GM12878 (cell line): ENCODE results near the gene MRPS5. TPM values are rescaled to one million over a fixed set of nuclear protein-coding genes. Genes with fewer than 3 reads are reported as not detected.

ENCODE experiments used
- ATAC-seq: fragments of 200-7000 bp; cut with Tn5 transposase; 3 replicates; pipeline ENCODE4 v1.9.1; 2020; ENCODE audit warnings: mild to moderate bottlenecking, moderate library complexity
- BruUV-seq: library from RNA; stranded (reverse); fragments of 400-500 nt; replicated peaks from 2 replicates; lab custom pipeline; 2021; lab: Mats Ljungman, UMichigan
- CTCF ChIA-PET: fragments of 300-600 bp; sonication (Branson Sonifier 250); formaldehyde crosslinking; extraction: SDS; loops from one replicate; lab custom pipeline; 2021; ENCODE audit warnings: inconsistent platforms; lab: Yijun Ruan, JAX
- POLR2A ChIA-PET: fragments of 350-600 bp; formaldehyde crosslinking; extraction: SDS; loops from one replicate; lab custom pipeline; 2021; ENCODE audit warnings: inconsistent platforms; lab: Charles Lee
- RAD21 ChIA-PET: fragments of 300-600 bp; sonication (Branson Sonifier 250); formaldehyde crosslinking; loops from one replicate; lab custom pipeline; 2023; ENCODE audit warnings: antibody characterized with exemption; ENCODE audit not compliant: unreplicated experiment; lab: Charles Lee
- SMC1A ChIA-PET: fragments of 300-600 bp; sonication (Branson Sonifier 250); formaldehyde crosslinking; loops from one replicate; lab custom pipeline; 2023; ENCODE audit not compliant: unreplicated experiment, uncharacterized antibody; lab: Charles Lee
- DNase-seq: peaks from one replicate; pipeline ENCODE4 v3.0.0-alpha.2; 2011; ENCODE audit warnings: low read depth, low spot score
- FAIRE-seq: peaks from 3 replicates; lab custom pipeline; 2011; peaks lifted over from hg19 to GRCh38; lab: Jason Lieb, UNC
- H2AFZ ChIP-seq: 2 replicates; pipeline ENCODE4 v1.6.0; 2011; ENCODE audit warnings: low read depth, low read length, control low read depth; ENCODE audit not compliant: control insufficient read depth
- H3K27ac ChIP-seq: 2 replicates; pipeline ENCODE4 v1.5.1; 2011; ENCODE audit warnings: control low read depth; ENCODE audit not compliant: control insufficient read depth, insufficient read depth
- H3K27me3 ChIP-seq, 2 experiments: replicated peaks in 1 of 2; 2 replicates each; pipeline versions ENCODE4 v1.6.0 to v1.6.1; 2011; ENCODE audit warnings: low read length in 1 of 2; ENCODE audit not compliant: control insufficient read depth in 2 of 2, insufficient read depth in 2 of 2
- H3K36me3 ChIP-seq, 2 experiments: 2 replicates each; pipeline ENCODE4 v1.5.1; 2011; ENCODE audit warnings: low read length in 1 of 2; ENCODE audit not compliant: control insufficient read depth in 2 of 2, insufficient read depth in 2 of 2
- H3K4me1 ChIP-seq: 2 replicates; pipeline ENCODE4 v1.6.1; 2011; ENCODE audit warnings: mild to moderate bottlenecking, low read length, moderate library complexity, mixed read lengths; ENCODE audit not compliant: control insufficient read depth, insufficient read depth
- H3K4me2 ChIP-seq: 2 replicates; pipeline ENCODE4 v1.6.0; 2011; ENCODE audit warnings: control low read depth; ENCODE audit not compliant: control insufficient read depth, insufficient read depth
- H3K4me3 ChIP-seq: fragments of 200-600 bp; sonication (generic); 2 replicates; pipeline ENCODE4 v1.5.1; 2016
- H3K79me2 ChIP-seq: 2 replicates; pipeline ENCODE4 v1.6.0; 2011; ENCODE audit warnings: low read length; ENCODE audit not compliant: control insufficient read depth, insufficient read depth
- H3K9ac ChIP-seq: 2 replicates; pipeline ENCODE4 v1.8.0; 2011; ENCODE audit warnings: low read length, control low read depth, mixed read lengths; ENCODE audit not compliant: control insufficient read depth, insufficient read depth
- H3K9me3 ChIP-seq: replicated peaks from 3 replicates; pipeline ENCODE4 v1.5.1; 2011; ENCODE audit warnings: mild to moderate bottlenecking, low read length; ENCODE audit not compliant: control insufficient read depth, insufficient read depth
- H4K20me1 ChIP-seq: 2 replicates; pipeline ENCODE4 v1.6.0; 2011; ENCODE audit not compliant: control insufficient read depth, insufficient read depth
- DPF2 ChIP-seq: fragments of 450-650 bp; IDR thresholded peaks from 2 replicates; pipeline ENCODE4 v1.6.1; 2017; ENCODE audit warnings: mild to moderate bottlenecking
- EED ChIP-seq: sonication (generic); IDR thresholded peaks from 2 replicates; pipeline ENCODE4 v1.6.1; 2016; ENCODE audit warnings: antibody characterized with exemption, low read depth
- EGR1 ChIP-seq, 2 experiments: IDR thresholded peaks; 1 replicate in 1 of 2; 2 replicates in 1 of 2; pipeline ENCODE4 v1.6.1; 2011 to 2012; ENCODE audit warnings: low read depth in 2 of 2, low read length in 2 of 2, borderline replicate concordance in 1 of 2, mild to moderate bottlenecking in 1 of 2, moderate library complexity in 1 of 2
- GATAD2B ChIP-seq: fragments of 450-650 bp; conservative IDR thresholded peaks from 2 replicates; pipeline ENCODE4 v1.6.1; 2017; ENCODE audit warnings: low read depth, mild to moderate bottlenecking, moderate library complexity
- HDAC6 ChIP-seq: fragments of 200-600 bp; sonication (generic); IDR thresholded peaks from one replicate; pipeline ENCODE4 v1.8.0; 2017; ENCODE audit warnings: antibody characterized with exemption; ENCODE audit not compliant: unreplicated experiment
- IKZF1 ChIP-seq: fragments of 450-650 bp; conservative IDR thresholded peaks from 2 replicates; pipeline ENCODE4 v1.6.1; 2017; ENCODE audit warnings: antibody characterized with exemption, mild to moderate bottlenecking
- LARP7 ChIP-seq: fragments of 450-650 bp; IDR thresholded peaks from 2 replicates; pipeline ENCODE4 v1.6.1; 2017; ENCODE audit warnings: mild to moderate bottlenecking
- MYB ChIP-seq: fragments of 150-350 bp; IDR thresholded peaks from 2 replicates; pipeline ENCODE4 v1.6.1; 2014; ENCODE audit warnings: mild to moderate bottlenecking, low read depth, low read length, borderline replicate concordance
- POLR2A ChIP-seq: IDR thresholded peaks from 2 replicates; pipeline ENCODE4 v1.6.1; 2011; ENCODE audit warnings: low read depth, mild to moderate bottlenecking, low read length
- RB1 ChIP-seq: fragments of 450-650 bp; formaldehyde crosslinking; IDR thresholded peaks from 2 replicates; pipeline ENCODE4 v1.6.1; 2017; ENCODE audit warnings: mild to moderate bottlenecking, borderline replicate concordance
- SP1 ChIP-seq: IDR thresholded peaks from one replicate; pipeline ENCODE4 v1.6.1; 2011; ENCODE audit warnings: low read depth, low read length
- USF1 ChIP-seq: IDR thresholded peaks from 2 replicates; pipeline ENCODE4 v1.6.1; 2011; ENCODE audit warnings: borderline replicate concordance, low read depth, mild to moderate bottlenecking, moderate library complexity, mixed read lengths, low read length; ENCODE audit not compliant: insufficient read depth; ENCODE audit errors: extremely low read length
- ZNF687 ChIP-seq: fragments of 450-650 bp; IDR thresholded peaks from 2 replicates; pipeline ENCODE4 v1.6.1; 2017; ENCODE audit warnings: mild to moderate bottlenecking, moderate library complexity
- WGBS: methylation state at CpG from one replicate; pipeline ENCODE4 v1.1.6; 2016; ENCODE audit warnings: low lambda C conversion rate; ENCODE audit not compliant: insufficient replicate concordance, insufficient coverage; ENCODE audit errors: missing lambda C conversion rate; 5-methylcytosine and 5-hydroxymethylcytosine counted together
- in situ Hi-C: fragments of 300-500 bp; cut with MboI; formaldehyde crosslinking; loops from 9 replicates; pipeline ENCODE4 v1.14.3; 2018; ENCODE audit warnings: mixed read lengths
- intact Hi-C: fragments of 100-400 bp; cut with micrococcal nuclease; formaldehyde crosslinking; loops from one replicate; pipeline ENCODE4 v1.14.2; 2022; ENCODE audit not compliant: unreplicated experiment
- polyA plus RNA-seq, 11 experiments: library from polyadenylated mRNA; depleted of rRNA in 4 of 11; unstranded in 6 of 11; stranded (reverse) in 5 of 11; fragments of >200 nt; fragmentation: Nextera tagmentation in 4 of 11; fragmentation: Illumina TruSeq in 1 of 11; extraction: Ambion mirVana in 4 of 11; extraction: Trizol in 1 of 11; gene quantifications; 1 replicate in 1 of 11; 2 replicates in 10 of 11; pipeline versions ENCODE4 v1.2.1 to v1.2.3, GENCODE V29; 2011 to 2016; ENCODE audit warnings: inconsistent platforms in 2 of 11, missing spikeins in 2 of 11, low read depth in 1 of 11
- total RNA-seq, 4 experiments: library from RNA; depleted of rRNA in 3 of 4; stranded (reverse); fragments of >200 nt in 3 of 4; fragmentation: Illumina TruSeq in 1 of 4; extraction: Trizol in 1 of 4; gene quantifications; 2 replicates each; pipeline versions ENCODE4 v1.2.1 to v1.2.3, GENCODE V29; 2013 to 2021
- TF ChIP-seq, protein P1 (sequence below): fragments of 450-650 bp; conservative IDR thresholded peaks from 2 replicates; pipeline ENCODE4 v1.6.1; 2017; ENCODE audit warnings: mild to moderate bottlenecking, moderate library complexity

MRPS5 gene
- total and polyA plus RNA-seq, 10 of the 15 experiments (the other 5 are each of a cell fraction or from before 2014, with no cell fraction given) = 54.8 to 93.0 (median 76.3) TPM

- FAIRE-seq (no peak), DNase-seq (no peak), ATAC-seq (peak; percentile 79)
- intact Hi-C loops (no loop called here), in situ Hi-C loops (no loop called here)
- no TSS peak for BruUV-seq
- Histone ChIP-seq H3K36me3 (peaks cover 0 to 3% of the 10 kb centered on the region in 2 experiments; a peak in 1 of 4 replicates), H3K79me2 (peaks cover under 1% of the 10 kb centered on the region; the same call in 1 of the 2 replicates), H3K4me1 (peaks cover 3% of the 10 kb centered on the region; the same call in 1 of the 2 replicates), H3K27me3 (no peaks in the 10 kb centered on the region), H3K9ac (peak overlapping the region; percentile 72), H3K27ac (no peak overlapping the region), H4K20me1 (no peaks in the 10 kb centered on the region), H3K9me3 (peaks cover 3% of the 10 kb centered on the region; the same call in 1 of the 3 replicates), H3K4me2 (peak overlapping the region; percentile 94), H2AFZ (peak overlapping the region; percentile 87), H3K4me3 (peak overlapping the region; percentile 78)
- ChIA-PET RAD21 (interaction anchor here (0.6 to 1.2 kb wide), 2 partner anchors 28 to 43 kb away, joined by 3 to 5 read pairs; no protein-coding TSS in a partner anchor), CTCF (interaction anchor here (0.9 to 1.5 kb wide), 3 partner anchors 37 to 83 kb away, joined by 3 to 4 read pairs (median 3); partner anchors contain the start of gene MRPS5), POLR2A (interaction anchor here (2.1 kb wide), 1 partner anchor 37 kb away, joined by 6 read pairs; the partner anchor contains the start of gene MRPS5), SMC1A (no interaction called here)
- WGBS = 6% methylated on average over 41 of the region's 58 CpGs
- TF ChIP-seq ZNF687 = 0 out of 2 replicates have a peak, but pooled peaks have one; percentile 32
- TF ChIP-seq RB1 = 0 out of 2 replicates have a peak, but pooled peaks have one; percentile 26
- TF ChIP-seq EGR1 (IDR thresholded peaks at IDR 0.05; ENCODE audit: borderline replicate concordance in 1 of 2, low read depth in 2 of 2, low read length in 2 of 2) = peak in 1 of 2 experiments; percentile 40; a peak in 1 of 3 replicates
- TF ChIP-seq IKZF1 = peak; percentile 17; the same call in 1 of the 2 replicates
- TF ChIP-seq MYB = no peak
- peak; percentile 2 for TF ChIP-seq POLR2A
- TF ChIP-seq SP1 = no peak
- TF ChIP-seq EED = peak; percentile 33; the same call in 1 of the 2 replicates
- TF ChIP-seq DPF2 = peak; percentile 28; the same call in 1 of the 2 replicates
- peak; percentile 73 for TF ChIP-seq LARP7
- TF ChIP-seq USF1 = no peak
- TF ChIP-seq HDAC6 = peak; percentile 44
- TF ChIP-seq GATAD2B = peak; percentile 42; the same call in 1 of the 2 replicates
- TF ChIP-seq, protein P1, sequence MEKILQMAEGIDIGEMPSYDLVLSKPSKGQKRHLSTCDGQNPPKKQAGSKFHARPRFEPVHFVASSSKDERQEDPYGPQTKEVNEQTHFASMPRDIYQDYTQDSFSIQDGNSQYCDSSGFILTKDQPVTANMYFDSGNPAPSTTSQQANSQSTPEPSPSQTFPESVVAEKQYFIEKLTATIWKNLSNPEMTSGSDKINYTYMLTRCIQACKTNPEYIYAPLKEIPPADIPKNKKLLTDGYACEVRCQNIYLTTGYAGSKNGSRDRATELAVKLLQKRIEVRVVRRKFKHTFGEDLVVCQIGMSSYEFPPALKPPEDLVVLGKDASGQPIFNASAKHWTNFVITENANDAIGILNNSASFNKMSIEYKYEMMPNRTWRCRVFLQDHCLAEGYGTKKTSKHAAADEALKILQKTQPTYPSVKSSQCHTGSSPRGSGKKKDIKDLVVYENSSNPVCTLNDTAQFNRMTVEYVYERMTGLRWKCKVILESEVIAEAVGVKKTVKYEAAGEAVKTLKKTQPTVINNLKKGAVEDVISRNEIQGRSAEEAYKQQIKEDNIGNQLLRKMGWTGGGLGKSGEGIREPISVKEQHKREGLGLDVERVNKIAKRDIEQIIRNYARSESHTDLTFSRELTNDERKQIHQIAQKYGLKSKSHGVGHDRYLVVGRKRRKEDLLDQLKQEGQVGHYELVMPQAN = 0 out of 2 replicates have a peak, but pooled peaks have one; percentile 37
Measured at GRCh38 chr2:95158891-95159619, 37.4 kb upstream of the MRPS5 start.
